Muscle of leg (tissue), 11 donors: ENCODE measurements around the gene STIM2. TPM values are rescaled to one million over a fixed set of nuclear protein-coding genes. Genes with fewer than 3 reads are reported as not detected.
A peak's percentile ranks its signal among the peaks of the same experiment; 100 is the strongest.

Experiments used
- DNase-seq: peaks from one replicate; pipeline ENCODE4 v3.0.0; 2013
- H3K27ac ChIP-seq: one replicate; pipeline ENCODE4 v1.5.1; 2013; ENCODE audit warnings: mild to moderate bottlenecking, low read length, control low read depth
- H3K27me3 ChIP-seq: one replicate; pipeline ENCODE4 v1.6.1; 2013; ENCODE audit warnings: low read length; ENCODE audit not compliant: control insufficient read depth, insufficient read depth
- H3K36me3 ChIP-seq: one replicate; pipeline ENCODE4 v1.6.1; 2013; ENCODE audit warnings: low read length; ENCODE audit not compliant: control insufficient read depth, insufficient read depth
- H3K4me1 ChIP-seq: one replicate; pipeline ENCODE4 v1.6.1; 2013; ENCODE audit warnings: low read length; ENCODE audit not compliant: control insufficient read depth, insufficient read depth
- H3K4me3 ChIP-seq: one replicate; pipeline ENCODE4 v1.5.1; 2013; ENCODE audit warnings: low read length, control low read depth
- H3K9me3 ChIP-seq: replicated peaks from 2 replicates; pipeline ENCODE4 v1.6.1; 2013; ENCODE audit warnings: low read depth, low read length; ENCODE audit not compliant: control insufficient read depth
- WGBS: methylation state at CpG from one replicate; pipeline ENCODE4 v1.1.5; 2013; ENCODE audit warnings: missing lambda C conversion rate; ENCODE audit not compliant: insufficient coverage; 5-methylcytosine and 5-hydroxymethylcytosine counted together
- polyA plus RNA-seq, 8 donors: library from polyadenylated mRNA; unstranded; fragments of 120-200 nt; gene quantifications; one replicate each; pipeline versions ENCODE4 v1.2.1 to v1.2.3, GENCODE V29; 2013; ENCODE audit warnings: inconsistent platforms in 1 of 8, low replicate concordance in 1 of 8; ENCODE audit not compliant: insufficient read length in 8 of 8, insufficient read depth in 1 of 8
- total RNA-seq: library from RNA; stranded (reverse); fragments of 120-200 nt; gene quantifications from one replicate; pipeline ENCODE4 v1.2.4, GENCODE V29; 2013

Gene STIM2
- total and polyA plus RNA-seq, 9 donors: 39.7 to 56.9 (median 46.6) TPM

GRCh38 chr4:27016551-27016950, 155.9 kb downstream of the STIM2 start:
- WGBS: 100% methylated on average over 2 of the region's 3 CpGs
- H3K9me3 ChIP-seq: no peaks in the 10 kb centered on the region
- H3K4me1 ChIP-seq: no peaks in the 10 kb centered on the region
- H3K4me3 ChIP-seq: no peak overlapping the region
- no peak overlapping the region for H3K27ac ChIP-seq
- H3K36me3 ChIP-seq: peaks cover 14% of the 10 kb centered on the region
- H3K27me3 ChIP-seq: no peaks in the 10 kb centered on the region
- DNase-seq: no peak

- Histone ChIP-seq H3K4me1 (peaks cover 2% of the 10 kb centered on the region), H3K4me3 (no peak overlapping the region), H3K27ac (no peak overlapping the region), H3K27me3 (no peaks in the 10 kb centered on the region), H3K9me3 (no peaks in the 10 kb centered on the region), H3K36me3 (peaks cover 17% of the 10 kb centered on the region)
- 98% methylated on average over 6 of the region's 12 CpGs for WGBS
- no peak for DNase-seq
These were observed 157.0 kb downstream of the STIM2 start for GRCh38 chr4:27017623-27018022.

- Histone ChIP-seq H3K27me3 (no peaks in the 10 kb centered on the region), H3K36me3 (peaks cover 21% of the 10 kb centered on the region), H3K4me3 (no peak overlapping the region), H3K4me1 (peaks cover 5% of the 10 kb centered on the region), H3K27ac (no peak overlapping the region), H3K9me3 (no peaks in the 10 kb centered on the region)
- 77% methylated on average over 4 of the region's 5 CpGs for WGBS
- DNase-seq: no peak
These were observed 157.4 kb downstream of the STIM2 start for GRCh38 chr4:27018076-27018475.

- H3K4me1 ChIP-seq: peaks cover 5% of the 10 kb centered on the region
- no CpG with 5 or more reads among the region's 1 CpG for whole genome bisulfite sequencing
- H3K36me3 ChIP-seq: peaks cover 22% of the 10 kb centered on the region
- H3K4me3 ChIP-seq: no peak overlapping the region
- no peaks in the 10 kb centered on the region for H3K9me3 ChIP-seq
- DNase-seq: no peak
- H3K27ac ChIP-seq: no peak overlapping the region
- no peaks in the 10 kb centered on the region for H3K27me3 ChIP-seq
These were observed 158.3 kb downstream of the STIM2 start for GRCh38 chr4:27018910-27019309.

GRCh38 chr4:27019766-27020165, 159.1 kb downstream of the STIM2 start:
- no CpG with 5 or more reads among the region's 1 CpG for WGBS
- no peak for DNase-seq
- H3K36me3 ChIP-seq: peaks cover 22% of the 10 kb centered on the region
- H3K9me3 ChIP-seq: no peaks in the 10 kb centered on the region
- no peaks in the 10 kb centered on the region for H3K27me3 ChIP-seq
- no peak overlapping the region for H3K27ac ChIP-seq
- no peak overlapping the region for H3K4me3 ChIP-seq
- H3K4me1 ChIP-seq: peaks cover 5% of the 10 kb centered on the region

GRCh38 chr4:27020203-27020602, 159.6 kb downstream of the STIM2 start:
- DNase-seq: no peak
- WGBS: no CpG with 5 or more reads among the region's 4 CpGs

GRCh38 chr4:27020603-27021002, 160.0 kb downstream of the STIM2 start:
- Histone ChIP-seq H3K4me3 (no peak overlapping the region), H3K27ac (no peak overlapping the region), H3K36me3 (peaks cover 22% of the 10 kb centered on the region), H3K4me1 (peaks cover 5% of the 10 kb centered on the region), H3K27me3 (no peaks in the 10 kb centered on the region), H3K9me3 (no peaks in the 10 kb centered on the region)
- no peak for DNase-seq

More at GRCh38 chr4:27020203-27020602, 159.6 kb downstream of the STIM2 start:
- Histone ChIP-seq H3K4me3 (no peak overlapping the region), H3K9me3 (no peaks in the 10 kb centered on the region), H3K36me3 (peaks cover 22% of the 10 kb centered on the region), H3K4me1 (peaks cover 5% of the 10 kb centered on the region), H3K27me3 (no peaks in the 10 kb centered on the region), H3K27ac (no peak overlapping the region)

GRCh38 chr4:27022963-27023362, 162.3 kb downstream of the STIM2 start:
- Histone ChIP-seq H3K4me3 (no peak overlapping the region), H3K36me3 (peaks cover 18% of the 10 kb centered on the region), H3K4me1 (peaks cover 5% of the 10 kb centered on the region), H3K27ac (no peak overlapping the region), H3K27me3 (no peaks in the 10 kb centered on the region), H3K9me3 (no peaks in the 10 kb centered on the region)
- whole genome bisulfite sequencing: 30% methylated on average over 2 of the region's 3 CpGs
- DNase-seq: peak; percentile 42

- H3K4me1 ChIP-seq: peaks cover 5% of the 10 kb centered on the region
- H3K4me3 ChIP-seq: no peak overlapping the region
- H3K36me3 ChIP-seq: peaks cover 15% of the 10 kb centered on the region
- DNase-seq: no peak
- H3K27ac ChIP-seq: no peak overlapping the region
- WGBS: no CpG with 5 or more reads among the region's 4 CpGs
- no peaks in the 10 kb centered on the region for H3K27me3 ChIP-seq
- H3K9me3 ChIP-seq: no peaks in the 10 kb centered on the region
These were observed 162.7 kb downstream of the STIM2 start for GRCh38 chr4:27023366-27023765.

GRCh38 chr4:27024805-27025204, 164.2 kb downstream of the STIM2 start:
- Histone ChIP-seq H3K27ac (no peak overlapping the region), H3K27me3 (no peaks in the 10 kb centered on the region), H3K4me1 (peaks cover 5% of the 10 kb centered on the region), H3K36me3 (peaks cover 13% of the 10 kb centered on the region), H3K9me3 (no peaks in the 10 kb centered on the region), H3K4me3 (no peak overlapping the region)
- DNase-seq: peak; percentile 73
- WGBS: 20% methylated on average over 2 of the region's 2 CpGs

- Histone ChIP-seq H3K4me3 (no peak overlapping the region), H3K36me3 (peaks cover 7% of the 10 kb centered on the region), H3K27me3 (no peaks in the 10 kb centered on the region), H3K4me1 (peaks cover 5% of the 10 kb centered on the region), H3K9me3 (no peaks in the 10 kb centered on the region), H3K27ac (no peak overlapping the region)
- no peak for DNase-seq
- 83% methylated on average over 1 of the region's 2 CpGs for WGBS
These were observed 166.8 kb downstream of the STIM2 start for GRCh38 chr4:27027428-27027827.
